ENCODE results near the gene GRK5.
"Not testable (repeated sequence)": the region's sequence is repeated elsewhere in the genome, so short reads cannot be mapped to it uniquely, and the experiment has no call there.

Gene GRK5

DNA sequence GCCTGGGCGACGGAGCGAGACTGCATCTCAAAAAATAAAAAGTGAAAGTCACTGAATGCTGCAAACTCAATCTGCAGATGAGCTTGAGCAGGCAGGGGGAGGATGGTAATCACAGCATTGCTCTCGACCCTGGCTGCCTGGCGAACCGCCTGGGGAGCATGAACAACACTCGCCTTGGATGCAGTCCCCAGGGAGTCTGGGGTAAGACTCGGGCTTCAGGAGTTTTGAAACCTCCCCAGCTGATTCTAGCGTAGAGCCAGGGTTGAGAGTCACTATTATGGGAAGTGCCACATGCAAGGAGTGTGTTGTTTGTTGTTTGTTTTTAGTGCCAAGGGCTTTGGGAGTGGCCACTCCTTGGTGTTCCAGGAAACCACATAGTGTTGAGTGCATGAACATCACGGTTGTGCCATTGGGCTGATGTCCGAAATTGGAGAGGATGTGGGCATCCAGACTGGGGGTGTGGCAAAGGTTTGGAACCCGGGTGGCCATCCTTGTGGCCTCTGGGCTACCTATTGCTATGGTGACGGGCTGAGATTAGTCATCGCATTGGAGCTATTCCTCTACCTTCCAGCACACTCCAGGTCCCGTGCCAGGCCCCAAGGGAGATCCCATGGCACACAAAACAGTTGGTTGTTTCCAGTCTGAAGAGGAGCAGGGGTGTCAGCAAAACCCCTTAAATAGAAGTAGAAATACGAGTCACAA lies 242.5 kb downstream of the GRK5 start:
- FAIRE-seq: no peak

DNA sequence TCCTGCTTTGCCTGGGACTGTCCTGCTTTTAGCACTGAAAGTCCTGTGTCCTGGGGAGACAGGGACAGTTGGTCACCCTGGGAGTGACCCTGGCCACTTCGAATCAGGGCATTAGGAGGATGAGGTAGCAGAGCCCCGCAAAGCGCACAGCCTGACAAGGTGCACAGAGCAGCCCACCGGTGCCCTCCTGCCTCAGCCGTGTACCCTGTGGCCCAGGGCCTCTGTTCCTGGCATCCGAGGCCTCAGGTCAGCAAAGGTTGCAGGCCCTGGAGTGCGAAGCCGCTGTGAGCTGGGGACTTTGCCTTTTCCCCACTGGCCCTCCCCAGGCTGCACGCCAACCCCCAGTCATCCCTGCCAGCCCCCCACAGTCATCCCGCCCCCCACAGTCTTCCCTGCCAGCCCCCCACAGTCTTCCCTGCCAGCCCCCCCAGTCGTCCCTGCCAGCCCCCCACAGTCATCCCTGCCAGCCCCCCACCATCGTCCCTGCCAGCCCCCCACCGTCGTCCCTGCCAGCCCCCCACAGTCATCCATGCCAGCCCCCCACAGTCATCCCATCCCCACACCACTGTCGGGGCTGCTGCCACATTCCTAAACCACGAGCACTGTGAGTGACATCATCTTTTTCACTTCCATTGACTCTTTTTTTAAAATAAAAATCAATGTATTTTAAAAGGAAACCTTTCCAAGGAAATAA lies 243.4 kb downstream of the GRK5 start:
- FAIRE-seq: no peak

- no peak for FAIRE-seq
Observed at GRCh38 chr10:119451300-119451896, 244.0 kb downstream of the GRK5 start.

- FAIRE-seq: no peak
Observed at GRCh38 chr10:119452396-119452795, 245.0 kb downstream of the GRK5 start.

DNA sequence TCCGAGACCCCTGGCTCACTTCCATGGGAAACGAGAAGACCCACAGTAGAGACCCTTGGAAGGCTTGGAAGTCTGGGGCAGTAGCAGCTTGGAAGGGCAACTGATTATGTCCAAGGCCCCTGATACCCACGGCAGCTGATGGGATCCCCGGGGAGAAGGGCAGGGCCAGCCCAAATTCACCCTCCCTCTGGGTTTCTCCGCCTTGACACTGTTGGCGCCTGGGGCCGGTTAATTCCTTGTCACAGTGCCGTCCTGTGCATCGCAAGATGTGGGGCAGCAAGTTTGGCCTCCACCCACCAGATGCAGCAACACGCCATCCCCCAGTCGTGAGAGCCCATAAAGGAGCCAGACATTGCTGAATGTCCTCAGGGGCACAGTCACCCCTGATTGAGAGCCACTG lies 245.9 kb downstream of the GRK5 start:
- FAIRE-seq: no peak

DNA sequence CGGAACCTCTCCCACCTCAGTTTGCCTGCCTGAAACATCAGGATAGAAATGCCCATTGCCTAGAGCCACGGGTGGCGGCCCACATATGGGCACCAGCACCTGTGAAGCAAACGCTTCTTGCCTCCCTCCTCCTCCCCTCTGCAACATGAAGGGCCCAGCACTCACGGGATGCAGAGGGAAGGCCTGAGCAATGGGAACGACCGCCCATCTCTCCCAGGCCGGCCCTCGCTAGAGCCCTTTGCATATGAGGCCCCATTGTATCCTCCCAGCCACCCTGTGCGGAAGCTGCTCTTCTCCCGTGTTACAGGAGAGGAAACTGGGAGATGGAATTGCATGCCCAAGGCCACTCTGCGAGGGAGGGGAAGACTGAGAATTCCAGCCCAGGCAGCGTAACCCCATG lies 246.9 kb downstream of the GRK5 start:
- FAIRE-seq: no peak

- no peak for FAIRE-seq
Observed at GRCh38 chr10:119454990-119455389, 247.6 kb downstream of the GRK5 start.

DNA sequence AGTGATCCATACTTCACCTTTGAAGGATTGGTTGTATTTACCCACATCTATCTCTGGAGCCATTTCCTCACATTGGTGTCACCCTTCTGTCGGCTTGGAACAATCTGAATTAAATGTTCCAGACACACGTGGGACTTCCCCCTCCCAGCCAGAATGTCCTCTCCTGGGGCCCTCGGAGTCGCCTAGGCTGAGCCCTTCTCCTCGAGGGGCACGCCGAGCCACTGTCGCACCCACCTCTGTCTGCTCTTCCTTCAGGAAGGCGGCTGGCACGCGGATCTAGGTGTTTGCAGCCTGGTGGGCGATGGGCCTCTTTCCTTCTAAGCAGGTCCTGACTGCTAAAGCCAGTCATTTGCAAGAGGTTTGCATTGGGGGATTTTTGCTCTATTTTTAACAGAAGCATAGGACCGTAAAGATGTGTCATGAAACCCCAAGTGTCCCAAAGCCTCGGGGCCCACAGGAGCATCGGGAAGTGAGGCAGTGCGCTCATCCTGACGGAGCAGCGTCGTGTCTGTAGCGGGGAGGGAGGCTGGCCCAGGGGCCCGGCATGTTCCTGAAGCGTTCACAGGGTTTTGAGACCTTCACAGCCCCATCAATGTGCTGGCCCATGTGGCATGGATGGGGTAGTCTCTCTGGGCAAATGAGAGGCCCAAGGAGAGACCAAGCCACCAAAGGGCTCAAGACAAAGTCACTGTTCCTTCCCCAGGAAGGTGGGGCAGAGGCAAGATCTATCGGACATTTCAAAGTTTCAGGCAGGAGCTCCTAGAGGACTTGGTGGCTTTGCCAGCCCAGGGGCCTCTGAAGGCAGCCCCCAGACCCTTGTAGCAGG lies 248.5 kb downstream of the GRK5 start:
- FAIRE-seq: no peak

GRCh38 chr10:119456435-119456810 lies 249.1 kb downstream of the GRK5 start:
- no peak for FAIRE-seq

DNA sequence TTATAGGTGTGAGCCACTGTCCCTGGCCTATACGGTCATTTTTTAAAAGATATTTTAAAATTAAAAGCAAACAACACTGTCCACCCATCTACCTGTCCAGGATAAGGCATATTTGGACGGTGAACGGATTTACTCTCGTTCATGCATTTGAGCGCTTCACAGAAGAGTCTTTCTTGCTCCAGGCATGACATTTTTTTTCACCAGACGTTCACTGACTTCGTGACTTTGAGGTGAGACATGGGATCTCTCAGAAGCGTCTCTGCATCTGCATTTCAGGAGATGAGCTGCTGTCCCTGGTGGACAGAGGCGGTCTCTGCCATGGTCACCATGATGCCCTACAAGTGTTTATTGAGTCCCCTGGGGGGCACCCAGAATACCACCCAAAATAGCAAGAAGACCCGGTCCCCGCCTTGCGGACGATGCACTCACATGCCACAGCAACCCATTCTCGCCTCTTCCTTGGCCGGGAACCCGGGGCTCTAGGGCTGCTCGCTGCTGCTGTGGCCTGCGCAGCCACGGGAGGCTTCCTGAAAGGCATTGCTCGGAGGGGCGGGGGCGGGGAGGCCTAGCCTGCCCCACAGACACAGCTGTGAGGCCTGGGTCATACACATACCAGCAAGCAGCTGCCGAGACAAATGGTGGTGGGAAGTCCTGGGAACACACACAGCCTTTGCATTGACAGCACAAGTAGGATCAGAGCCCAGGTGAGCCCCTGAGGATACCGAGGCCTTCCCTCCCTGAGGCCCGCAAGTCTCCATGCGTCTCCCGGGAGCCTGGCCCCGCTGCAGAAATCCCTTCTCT lies 250.8 kb downstream of the GRK5 start:
- FAIRE-seq: no peak

DNA sequence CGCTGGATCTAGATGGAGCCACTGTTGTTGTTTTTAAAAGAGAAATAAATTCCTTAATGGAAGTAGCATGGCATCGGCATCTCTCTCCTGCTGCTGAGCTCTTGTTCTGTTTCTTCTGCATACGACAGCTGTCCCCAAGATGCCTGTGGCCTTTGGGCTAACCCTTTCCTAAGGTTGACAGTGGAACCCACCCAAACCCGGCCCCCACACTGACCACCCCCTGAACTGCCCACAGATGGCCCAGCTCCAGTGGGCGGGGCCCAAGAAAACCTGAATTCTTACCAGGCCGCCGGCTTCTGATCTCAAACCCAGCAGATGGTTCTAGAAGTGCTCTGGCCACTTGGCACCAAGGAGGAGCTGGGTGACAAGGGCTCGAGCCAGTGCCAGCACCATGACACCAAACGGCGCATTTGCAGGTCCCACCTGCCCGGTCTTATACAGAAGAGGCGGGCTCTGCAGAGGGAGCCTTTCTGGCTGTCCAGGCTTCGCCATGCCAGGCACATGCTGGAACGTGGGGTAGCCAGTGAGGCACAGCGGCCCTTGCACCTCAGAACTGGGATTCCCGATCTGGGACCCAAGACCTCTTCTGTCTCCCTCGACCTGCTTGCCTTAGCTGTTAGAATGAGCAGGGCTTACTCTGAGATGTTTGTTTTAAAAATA lies 252.4 kb downstream of the GRK5 start:
- no peak for FAIRE-seq

GRCh38 chr10:119460369-119461195 lies 253.2 kb downstream of the GRK5 start:
- no peak for FAIRE-seq

DNA sequence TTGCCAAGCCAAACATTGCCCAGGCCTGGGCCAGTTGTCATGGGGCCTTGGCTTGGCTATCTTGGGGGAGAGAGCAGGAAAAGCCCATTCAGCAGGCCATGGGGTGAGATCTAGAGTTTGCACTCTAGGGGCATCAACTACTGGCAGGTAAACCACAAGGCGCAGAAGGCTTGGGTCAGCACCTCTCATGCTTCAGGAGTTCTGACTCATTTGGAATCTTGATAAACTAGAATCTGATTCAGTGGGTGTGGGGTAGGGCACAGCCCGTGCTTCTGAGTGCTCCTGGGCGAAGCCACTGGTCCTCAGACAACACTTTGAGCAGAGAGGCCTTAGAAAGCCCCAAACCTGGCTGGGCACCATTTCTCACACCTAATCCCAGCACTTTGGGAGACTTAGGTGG lies 254.0 kb downstream of the GRK5 start:
- FAIRE-seq: no peak

- FAIRE-seq: no peak
Observed at GRCh38 chr10:119461923-119462322, 254.6 kb downstream of the GRK5 start.

DNA sequence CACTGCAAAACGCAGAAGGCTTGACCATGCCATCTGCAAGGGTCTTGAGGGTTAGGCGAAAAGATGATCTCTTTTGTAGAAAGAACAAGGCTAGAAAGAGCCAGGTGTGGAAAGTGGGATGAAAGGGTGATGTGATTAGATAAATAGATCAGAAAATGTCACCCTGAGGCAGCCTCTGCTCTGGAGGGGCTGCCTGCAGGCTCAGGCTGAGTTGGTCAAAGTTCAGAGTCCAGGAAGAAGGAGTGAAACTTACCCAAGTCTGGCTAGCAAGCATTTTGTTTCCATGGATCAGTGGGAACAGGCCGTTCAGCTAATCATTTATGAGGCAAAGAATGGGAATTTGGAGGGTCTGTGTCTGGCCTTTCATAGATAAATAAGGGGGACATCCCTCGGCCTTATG lies 255.4 kb downstream of the GRK5 start:
- no peak for FAIRE-seq

DNA sequence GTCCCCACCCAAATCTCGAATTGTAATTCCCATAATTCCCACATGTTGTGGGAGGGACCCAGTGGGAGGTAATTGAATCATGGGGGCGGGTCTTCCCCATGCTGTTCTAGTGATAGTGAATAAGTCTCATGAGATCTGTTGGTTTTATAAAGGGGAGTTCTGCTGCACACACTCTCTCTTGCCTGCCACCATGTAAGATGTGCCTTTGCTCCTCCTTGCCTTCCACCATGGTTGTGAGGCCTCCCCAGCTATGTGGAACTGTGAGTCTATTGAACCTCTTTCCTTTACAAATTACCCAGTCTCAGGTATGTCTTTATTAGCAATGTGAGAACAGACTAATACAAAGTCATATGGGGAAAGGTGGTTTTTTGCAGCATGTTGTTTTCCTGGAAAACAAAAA lies 255.8 kb downstream of the GRK5 start:
- not testable (repeated sequence) for FAIRE-seq

- no peak for FAIRE-seq
Observed at GRCh38 chr10:119465085-119465484, 257.7 kb downstream of the GRK5 start.

- FAIRE-seq: no peak
Observed at GRCh38 chr10:119466076-119466475, 258.7 kb downstream of the GRK5 start.

DNA sequence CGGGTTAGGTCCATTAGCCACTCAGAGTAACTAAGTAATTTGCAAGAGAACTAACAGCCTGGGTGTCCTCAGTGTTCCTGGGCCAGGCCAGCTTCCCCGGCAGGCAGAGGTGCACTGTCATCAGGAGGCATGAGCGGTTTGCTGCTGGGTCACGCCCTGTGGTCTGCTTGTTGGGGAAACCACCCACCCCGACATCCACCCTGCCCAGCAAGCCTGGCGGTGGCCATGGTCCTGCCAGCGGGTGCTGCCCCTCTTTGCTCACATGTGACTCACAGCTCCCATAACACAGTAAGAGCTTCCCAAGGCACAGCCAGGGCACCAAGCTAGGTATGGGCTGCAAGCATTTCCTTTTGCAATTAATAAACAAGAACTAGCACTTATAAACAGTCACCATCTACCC lies 259.3 kb downstream of the GRK5 start:
- FAIRE-seq: no peak

- no peak for FAIRE-seq
Observed at GRCh38 chr10:119468542-119469324, 261.4 kb downstream of the GRK5 start.

Measured in TTC549 (cell line).